Fibroblast of lung (primary cell): ENCODE results near the gene NKRF. TPM values are rescaled to one million over a fixed set of nuclear protein-coding genes. Genes with fewer than 3 reads are reported as not detected.

ENCODE experiments used
- DNase-seq, 2 donors: peaks; one replicate each; pipeline versions ENCODE4 v3.0.0 to v3.0.0-alpha.2; 2010; ENCODE audit warnings: low read depth in 2 of 2
- H2AFZ ChIP-seq: 2 replicates; pipeline ENCODE4 v1.5.1; 2012; ENCODE audit warnings: low read length, control low read depth, inconsistent platforms
- H3K27ac ChIP-seq: 2 replicates; pipeline ENCODE4 v1.5.1; 2011; ENCODE audit warnings: low read length, control low read depth; ENCODE audit not compliant: insufficient read depth
- H3K27me3 ChIP-seq: 2 replicates; pipeline ENCODE4 v1.5.1; 2011; ENCODE audit warnings: mild to moderate bottlenecking, low read length; ENCODE audit not compliant: control insufficient read depth, insufficient read depth
- H3K36me3 ChIP-seq: 2 replicates; pipeline ENCODE4 v1.5.1; 2011; ENCODE audit warnings: low read length; ENCODE audit not compliant: control insufficient read depth, insufficient read depth
- H3K4me1 ChIP-seq: 2 replicates; pipeline ENCODE4 v1.5.1; 2011; ENCODE audit warnings: low read length; ENCODE audit not compliant: control insufficient read depth, insufficient read depth; ENCODE audit errors: extremely low read depth
- H3K4me2 ChIP-seq: 2 replicates; pipeline ENCODE4 v1.5.1; 2011; ENCODE audit warnings: low read length, control low read depth; ENCODE audit not compliant: insufficient read depth; ENCODE audit errors: extremely low read depth
- H3K4me3 ChIP-seq, 4 experiments: fragments of 200-600 bp in 1 of 4; sonication (generic) in 1 of 4; replicated peaks in 1 of 4; 2 replicates each; pipeline ENCODE4 v1.5.1; 2011 to 2016; ENCODE audit warnings: low read length in 4 of 4, low read depth in 3 of 4, mild to moderate bottlenecking in 3 of 4, control low read depth in 2 of 4, inconsistent platforms in 1 of 4, mixed read lengths in 1 of 4; ENCODE audit not compliant: insufficient read depth in 1 of 4; ENCODE audit errors: control extremely low read depth in 1 of 4
- H3K79me2 ChIP-seq: 2 replicates; pipeline ENCODE4 v1.5.1; 2012; ENCODE audit warnings: mild to moderate bottlenecking, low read length, inconsistent platforms; ENCODE audit not compliant: control insufficient read depth, insufficient read depth
- H3K9ac ChIP-seq: 2 replicates; pipeline ENCODE4 v1.5.1; 2011; ENCODE audit warnings: mild to moderate bottlenecking, low read length, control low read depth; ENCODE audit not compliant: insufficient read depth
- H3K9me3 ChIP-seq: 2 replicates; pipeline ENCODE4 v1.5.1; 2012; ENCODE audit warnings: low read depth, low read length; ENCODE audit not compliant: control insufficient read depth, insufficient read depth
- H4K20me1 ChIP-seq: 2 replicates; pipeline ENCODE4 v1.5.1; 2011; ENCODE audit warnings: low read length; ENCODE audit not compliant: control insufficient read depth, insufficient read depth; ENCODE audit errors: extremely low read depth
- EZH2 ChIP-seq: IDR thresholded peaks from 2 replicates; pipeline ENCODE4 v1.5.1; 2012; ENCODE audit warnings: low read length, control low read depth, mild to moderate bottlenecking; ENCODE audit errors: missing control alignments
- polyA plus RNA-seq, 2 donors: library from polyadenylated mRNA; depleted of rRNA in 1 of 2; stranded (reverse) in 1 of 2; unstranded in 1 of 2; fragments of >200 nt; gene quantifications; 2 replicates each; pipeline ENCODE4 v1.2.1, GENCODE V29; 2011 to 2012; ENCODE audit warnings: missing spikeins in 1 of 2
- total RNA-seq: library from RNA; depleted of rRNA; stranded (reverse); fragments of >200 nt; gene quantifications from 2 replicates; pipeline ENCODE4 v1.2.1, GENCODE V29; 2014
- TF ChIP-seq, protein P1 (sequence below), 2 donors: IDR thresholded peaks in 1 of 2; conservative IDR thresholded peaks in 1 of 2; 1 replicate in 1 of 2; 2 replicates in 1 of 2; pipeline ENCODE4 v1.5.1; 2011 to 2012; ENCODE audit warnings: low read length in 2 of 2, control low read depth in 1 of 2, inconsistent platforms in 1 of 2, low read depth in 1 of 2, mild to moderate bottlenecking in 1 of 2

Gene NKRF
- total and polyA plus RNA-seq, 2 donors (not counting 1 experiment from before 2014, with no cell fraction given) = 4.1 to 7.1 TPM

DNA sequence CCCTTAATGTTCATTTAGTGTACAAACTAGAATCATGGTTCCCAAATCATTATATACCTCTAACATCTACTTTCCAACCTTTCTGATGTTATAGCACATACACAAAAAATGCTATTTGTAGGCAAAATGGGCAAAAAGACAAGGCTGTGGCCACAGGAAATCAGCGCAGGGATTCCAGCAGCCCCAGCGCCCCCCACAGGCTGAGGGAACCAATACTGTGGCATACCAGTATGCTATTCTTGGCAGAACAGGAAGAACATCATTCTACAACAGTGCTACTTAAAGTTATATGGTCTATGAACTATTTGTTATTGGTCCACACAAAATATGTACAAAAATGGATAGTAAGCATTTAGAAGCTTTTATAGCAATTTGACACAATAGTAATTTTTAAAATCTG is 66.4 kb downstream of the NKRF start:
- no peaks in the 10 kb centered on the region for H4K20me1 ChIP-seq
- H3K9ac ChIP-seq = no peak overlapping the region
- TF ChIP-seq, protein P1, sequence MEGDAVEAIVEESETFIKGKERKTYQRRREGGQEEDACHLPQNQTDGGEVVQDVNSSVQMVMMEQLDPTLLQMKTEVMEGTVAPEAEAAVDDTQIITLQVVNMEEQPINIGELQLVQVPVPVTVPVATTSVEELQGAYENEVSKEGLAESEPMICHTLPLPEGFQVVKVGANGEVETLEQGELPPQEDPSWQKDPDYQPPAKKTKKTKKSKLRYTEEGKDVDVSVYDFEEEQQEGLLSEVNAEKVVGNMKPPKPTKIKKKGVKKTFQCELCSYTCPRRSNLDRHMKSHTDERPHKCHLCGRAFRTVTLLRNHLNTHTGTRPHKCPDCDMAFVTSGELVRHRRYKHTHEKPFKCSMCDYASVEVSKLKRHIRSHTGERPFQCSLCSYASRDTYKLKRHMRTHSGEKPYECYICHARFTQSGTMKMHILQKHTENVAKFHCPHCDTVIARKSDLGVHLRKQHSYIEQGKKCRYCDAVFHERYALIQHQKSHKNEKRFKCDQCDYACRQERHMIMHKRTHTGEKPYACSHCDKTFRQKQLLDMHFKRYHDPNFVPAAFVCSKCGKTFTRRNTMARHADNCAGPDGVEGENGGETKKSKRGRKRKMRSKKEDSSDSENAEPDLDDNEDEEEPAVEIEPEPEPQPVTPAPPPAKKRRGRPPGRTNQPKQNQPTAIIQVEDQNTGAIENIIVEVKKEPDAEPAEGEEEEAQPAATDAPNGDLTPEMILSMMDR (conservative IDR thresholded peaks at IDR 0.05 in 1 of 2, IDR thresholded peaks at IDR 0.05 in 1 of 2; ENCODE audit: low read depth in 1 of 2, low read length in 2 of 2) = no peak
- TF ChIP-seq EZH2 = no peak
- no peak overlapping the region for H2AFZ ChIP-seq
- no peaks in the 10 kb centered on the region for H3K79me2 ChIP-seq
- no peaks in the 10 kb centered on the region for H3K27me3 ChIP-seq
- H3K4me2 ChIP-seq = no peak overlapping the region
- H3K9me3 ChIP-seq = no peaks in the 10 kb centered on the region
- H3K36me3 ChIP-seq = no peaks in the 10 kb centered on the region
- no peaks in the 10 kb centered on the region for H3K4me1 ChIP-seq
- no peak for DNase-seq
- no peak overlapping the region for H3K27ac ChIP-seq
- no peak overlapping the region for H3K4me3 ChIP-seq

Other genes starting within 250 kb of the NKRF start
- gene SLC25A43, start 207.1 kb downstream of the NKRF start, total RNA-seq = 22.6 and 31.0 TPM in 2 replicates
- 25.7 and 31.6 TPM in 2 replicates for gene SLC25A43, start 207.1 kb downstream of the NKRF start, polyA plus RNA-seq
- gene SLC25A5, start 138.0 kb downstream of the NKRF start, total RNA-seq = 118 and 157 TPM in 2 replicates
- gene SLC25A5, start 138.0 kb downstream of the NKRF start, polyA plus RNA-seq = 255 and 442 TPM in 2 replicates
- gene STEEP1, start 41.0 kb downstream of the NKRF start, total RNA-seq = 38.0 and 40.8 TPM in 2 replicates
- 20.1 and 20.3 TPM in 2 replicates for gene STEEP1, start 41.0 kb downstream of the NKRF start, polyA plus RNA-seq
- 22.1 and 28.4 TPM in 2 replicates for gene UBE2A, start 31.9 kb downstream of the NKRF start, total RNA-seq
- 89.8 and 106 TPM in 2 replicates for gene UBE2A, start 31.9 kb downstream of the NKRF start, polyA plus RNA-seq
- 5.6 and 5.9 TPM in 2 replicates for gene SEPTIN6, start 86.7 kb upstream of the NKRF start, total RNA-seq
- gene SEPTIN6, start 86.7 kb upstream of the NKRF start, polyA plus RNA-seq = 12.8 and 19.9 TPM in 2 replicates
- 0.26 and 0.83 TPM in 2 replicates for gene SOWAHD, start 152.2 kb upstream of the NKRF start, total RNA-seq
- gene SOWAHD, start 152.2 kb upstream of the NKRF start, polyA plus RNA-seq = 0.10 and 0.15 TPM in 2 replicates
- gene RPL39, start 185.2 kb upstream of the NKRF start, total RNA-seq = 2,034 and 3,576 TPM in 2 replicates
- 2,665 and 3,799 TPM in 2 replicates for gene RPL39, start 185.2 kb upstream of the NKRF start, polyA plus RNA-seq
- 2.3 and 3.1 TPM in 2 replicates for gene UPF3B, start 246.5 kb upstream of the NKRF start, total RNA-seq
- gene UPF3B, start 246.5 kb upstream of the NKRF start, polyA plus RNA-seq = 8.1 and 8.8 TPM in 2 replicates